Heart left ventricle (tissue), 16 donors: Measurements from ENCODE around the gene PABPC3. TPM values are rescaled to one million over a fixed set of nuclear protein-coding genes. Genes with fewer than 3 reads are reported as not detected.

Experiments
- ATAC-seq, 4 donors: fragments of 200-7000 bp; cut with Tn5 transposase; one replicate each; pipeline ENCODE4 v1.9.1; 2020 to 2022; ENCODE audit warnings: moderate library complexity in 4 of 4, mild to moderate bottlenecking in 3 of 4, moderate number of reproducible peaks in 1 of 4
- DNase-seq, 5 donors: peaks; one replicate each; pipeline ENCODE4 v3.0.0-alpha.2; 2020
- H3K27ac ChIP-seq, 12 donors: fragments of 200-600 bp; sonication (generic) in 4 of 12; one replicate each; pipeline versions ENCODE4 v1.5.0 to v1.8.0; 2016 to 2022; ENCODE audit warnings: mild to moderate bottlenecking in 2 of 12
- H3K27me3 ChIP-seq, 9 donors: fragments of 200-600 bp; sonication (generic) in 2 of 9; one replicate each; pipeline versions ENCODE4 v1.5.1 to v1.8.0; 2016 to 2022; ENCODE audit warnings: mild to moderate bottlenecking in 3 of 9
- H3K36me3 ChIP-seq, 9 donors: fragments of 200-600 bp; sonication (generic) in 2 of 9; one replicate each; pipeline versions ENCODE4 v1.5.0 to v1.8.0; 2018 to 2022; ENCODE audit warnings: mild to moderate bottlenecking in 2 of 9
- H3K4me1 ChIP-seq, 12 donors: fragments of 200-600 bp; sonication (generic) in 4 of 12; one replicate each; pipeline versions ENCODE4 v1.5.0 to v1.8.0; 2016 to 2022; ENCODE audit warnings: mild to moderate bottlenecking in 3 of 12
- H3K4me3 ChIP-seq, 12 donors: fragments of 200-600 bp; sonication (generic) in 4 of 12; one replicate each; pipeline versions ENCODE4 v1.5.0 to v1.8.0; 2017 to 2022; ENCODE audit warnings: mild to moderate bottlenecking in 9 of 12, moderate library complexity in 4 of 12
- H3K9me3 ChIP-seq, 12 donors: fragments of 200-600 bp; sonication (generic) in 4 of 12; one replicate each; pipeline versions ENCODE4 v1.5.0 to v1.8.0; 2016 to 2022; ENCODE audit warnings: mild to moderate bottlenecking in 1 of 12
- CTCF ChIP-seq, 12 donors: fragments of 200-600 bp; sonication (generic) in 4 of 12; IDR thresholded peaks; one replicate each; pipeline versions ENCODE4 v1.5.0 to v1.8.0; 2018 to 2022; ENCODE audit warnings: antibody characterized with exemption in 12 of 12, mild to moderate bottlenecking in 5 of 12
- POLR2A ChIP-seq, 2 donors: fragments of 450-650 bp; IDR thresholded peaks; one replicate each; pipeline ENCODE4 v1.6.1; 2017; ENCODE audit warnings: antibody characterized with exemption in 2 of 2, mild to moderate bottlenecking in 2 of 2, moderate library complexity in 2 of 2
- WGBS, 4 donors: extraction: QIAGEN DNeasy Blood & Tissue Kit in 2 of 4; methylation state at CpG; one replicate each; pipeline versions ENCODE4 v1.1.5 to v1.1.7; 2013 to 2018; 5-methylcytosine and 5-hydroxymethylcytosine counted together
- intact Hi-C, 10 donors: fragments of 100-400 bp; cut with DNase I; formaldehyde crosslinking; loops; one replicate each; pipeline versions ENCODE4 v1.11.1 to v1.14.2; 2022
- polyA plus RNA-seq, 2 donors: library from polyadenylated mRNA; stranded (reverse); fragments of 200-250 nt; gene quantifications; one replicate each; pipeline ENCODE4 v1.2.3, GENCODE V29; 2013
- total RNA-seq, 9 donors: library from RNA; depleted of rRNA in 2 of 9; stranded (reverse); fragments of >200 nt in 2 of 9; fragmentation: NEBNext Ultra II Directional in 3 of 9; extraction: Animal tissue kit (Norgen Biotek cat#: 25700) in 3 of 9; gene quantifications; one replicate each; pipeline versions ENCODE4 v1.1.0 to v1.2.4, GENCODE V29; 2016 to 2023
- donor health status: ischemic (EF 13 %, LVEDD 7.1; RV severe dilation, severe dysfunction).
- donor health status: healthy with polysubstance abuse.
- donor health status: DM: no; HTN: yes; CAD: no.
- donor health status: DM: no; HTN: no; CAD: no.
- donor health status: ischemic (EF 25% LVEDD 6.9; RV normal size, moderate dysfunction).
- donor health status: ischemic (EF 25% LVEDD 5.7; RV mildly dilated, moderate dysfunction).
- donor health status: healthy.
- donor health status: DM: yes; HTN: yes; CAD: no.
- donor health status: ischemic (EF 35%, LVEDD 5.7; RV mildly dilated, moderate dysfunction).
- donor health status: nonischemic (EF 11% LVEDD 7.7; RV severe dilation, severe dysfunction).
- donor health status: DM: yes; HTN: yes; CAD: no.
- donor health status: PGD.
- donor health status: ischemic (EF 29% LVEDD 5.4; RV normal size, mild dysfunction).
- donor health status: nonischemic (EF 23%, LVEDD 6.1; RV moderate dilation, normal function).

PABPC3 gene
- total and polyA plus RNA-seq, 11 donors = 0.03 to 0.16 (median 0.07) TPM; not detected in 7

- intact Hi-C loops = no loop called here
- Histone ChIP-seq H3K36me3 (no peaks in the 10 kb centered on the region), H3K4me3 (no peak overlapping the region), H3K9me3 (peaks cover 0 to 5% (median 0%) of the 10 kb centered on the region in 12 donors), H3K4me1 (no peaks in the 10 kb centered on the region), H3K27ac (no peak overlapping the region), H3K27me3 (peaks cover 0 to 7% (median 0%) of the 10 kb centered on the region in 9 donors)
- ATAC-seq = no peak
- DNase-seq = no peak
- 74 to 83% (median 79%) methylated on average over 1 of the region's 1 CpG for WGBS, 4 donors
- TF ChIP-seq POLR2A (IDR thresholded peaks at IDR 0.05) (no peak), CTCF (IDR thresholded peaks at IDR 0.05) (no peak)
Observed at GRCh38 chr13:25059166-25059565, 36.8 kb upstream of the PABPC3 start.

- Histone ChIP-seq H3K36me3 (no peaks in the 10 kb centered on the region), H3K27ac (no peak overlapping the region), H3K4me3 (no peak overlapping the region), H3K9me3 (peaks cover 0 to 5% (median 0%) of the 10 kb centered on the region in 12 donors), H3K4me1 (no peaks in the 10 kb centered on the region), H3K27me3 (peaks cover 0 to 7% (median 0%) of the 10 kb centered on the region in 9 donors)
- WGBS, 4 donors = 72 to 84% (median 77%) methylated on average over 7 of the region's 7 CpGs
- ATAC-seq (no peak), DNase-seq (no peak)
- intact Hi-C loops = no loop called here
- TF ChIP-seq POLR2A (IDR thresholded peaks at IDR 0.05) (no peak), CTCF (IDR thresholded peaks at IDR 0.05) (no peak)
Observed at GRCh38 chr13:25059958-25060357, 36.0 kb upstream of the PABPC3 start.

GRCh38 chr13:25062479-25062878 lies 33.5 kb upstream of the PABPC3 start:
- peaks cover 0 to 7% (median 0%) of the 10 kb centered on the region in 9 donors for H3K27me3 ChIP-seq
- H3K27ac ChIP-seq = no peak overlapping the region
- H3K4me3 ChIP-seq = no peak overlapping the region
- intact Hi-C loops = no loop called here
- ATAC-seq = no peak
- TF ChIP-seq CTCF (IDR thresholded peaks at IDR 0.05) (no peak), POLR2A (IDR thresholded peaks at IDR 0.05) (no peak)
- H3K4me1 ChIP-seq = no peaks in the 10 kb centered on the region
- peaks cover 0 to 5% (median 0%) of the 10 kb centered on the region in 12 donors for H3K9me3 ChIP-seq
- no peak for DNase-seq
- 60 to 71% (median 70%) methylated on average over 5 of the region's 5 CpGs for WGBS, 4 donors
- no peaks in the 10 kb centered on the region for H3K36me3 ChIP-seq

- no peak overlapping the region for H3K4me3 ChIP-seq
- H3K36me3 ChIP-seq = no peaks in the 10 kb centered on the region
- H3K9me3 ChIP-seq = peaks cover 0 to 2% (median 0%) of the 10 kb centered on the region in 12 donors
- no peak for DNase-seq
- peaks cover 0 to 24% (median 0%) of the 10 kb centered on the region in 9 donors for H3K27me3 ChIP-seq
- no peaks in the 10 kb centered on the region for H3K4me1 ChIP-seq
- TF ChIP-seq POLR2A (IDR thresholded peaks at IDR 0.05) (no peak), CTCF (IDR thresholded peaks at IDR 0.05) (no peak)
- intact Hi-C loops = no loop called here
- ATAC-seq = no peak
- H3K27ac ChIP-seq = no peak overlapping the region
Observed at GRCh38 chr13:25064396-25064795, 31.5 kb upstream of the PABPC3 start.
